HG02588 (cell line): ENCODE results near the gene RALGAPB.

ENCODE experiments used
- ATAC-seq: cut with Tn5 transposase; IDR thresholded peaks from one replicate; pipeline ENCODE4 v1.9.1; 2021; ENCODE audit warnings: mild to moderate bottlenecking, moderate library complexity; ENCODE audit not compliant: unreplicated experiment

RALGAPB gene

DNA sequence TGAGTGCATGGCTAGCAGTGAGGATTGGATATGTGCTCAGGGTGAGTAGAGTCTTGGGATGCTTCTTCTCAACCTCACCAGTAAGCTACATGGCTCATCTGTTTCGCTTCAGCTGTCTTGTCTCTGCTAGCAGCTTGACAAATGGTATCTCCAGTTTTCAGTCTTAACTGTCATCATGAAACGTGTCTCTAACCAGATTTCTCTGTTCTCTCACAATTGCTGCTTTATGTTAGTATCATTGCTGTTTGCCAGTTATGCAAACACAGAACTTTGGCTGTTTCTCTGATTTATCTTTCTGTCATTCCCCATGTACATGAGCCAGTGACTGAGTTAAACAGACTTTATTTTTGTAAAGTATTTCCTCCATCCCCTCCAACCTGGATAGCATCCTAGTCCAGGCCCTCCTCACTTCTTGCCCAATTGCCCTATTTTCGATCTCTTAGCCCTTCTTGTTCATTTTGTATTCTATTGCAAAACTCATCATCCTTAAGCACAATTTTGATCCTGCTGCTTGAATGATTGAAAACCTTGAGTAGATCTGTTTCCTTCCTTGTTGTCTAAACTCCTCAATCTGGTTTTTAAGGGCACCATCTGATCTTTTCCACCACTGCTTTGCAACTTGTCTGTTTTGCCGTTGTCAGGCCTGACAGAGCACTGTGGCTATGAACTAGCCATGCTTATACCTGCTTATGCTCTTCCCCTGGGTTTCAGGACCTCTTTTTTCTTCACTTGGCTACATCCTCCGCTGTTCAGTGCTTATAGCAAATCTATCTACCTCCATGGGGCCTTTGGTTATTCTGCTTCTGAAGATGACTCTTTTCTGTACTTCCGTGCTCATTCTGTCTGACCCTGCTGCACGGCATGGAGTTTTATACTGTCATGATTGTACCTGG, 70.6 kb downstream of the RALGAPB start:
- ATAC-seq, result no peak

DNA sequence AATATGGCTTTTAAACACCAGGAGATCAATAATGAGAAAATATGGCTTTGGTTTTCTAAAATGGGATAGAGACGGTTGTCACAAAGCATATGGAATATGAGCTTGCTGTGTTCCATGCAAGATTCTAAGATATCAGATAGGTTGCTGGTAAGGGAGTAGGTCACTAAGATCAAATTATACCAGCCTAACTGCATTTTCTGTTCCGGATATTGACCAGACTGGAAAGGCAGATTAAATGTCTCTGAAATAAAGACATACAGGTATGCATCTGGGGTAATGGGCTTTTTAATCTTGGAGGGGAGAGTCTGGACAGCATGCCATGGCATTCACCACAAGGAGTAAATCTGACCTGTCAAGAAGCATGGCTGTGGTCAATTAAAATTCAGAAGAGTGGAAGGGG, 73.1 kb downstream of the RALGAPB start:
- ATAC-seq, result no peak

DNA sequence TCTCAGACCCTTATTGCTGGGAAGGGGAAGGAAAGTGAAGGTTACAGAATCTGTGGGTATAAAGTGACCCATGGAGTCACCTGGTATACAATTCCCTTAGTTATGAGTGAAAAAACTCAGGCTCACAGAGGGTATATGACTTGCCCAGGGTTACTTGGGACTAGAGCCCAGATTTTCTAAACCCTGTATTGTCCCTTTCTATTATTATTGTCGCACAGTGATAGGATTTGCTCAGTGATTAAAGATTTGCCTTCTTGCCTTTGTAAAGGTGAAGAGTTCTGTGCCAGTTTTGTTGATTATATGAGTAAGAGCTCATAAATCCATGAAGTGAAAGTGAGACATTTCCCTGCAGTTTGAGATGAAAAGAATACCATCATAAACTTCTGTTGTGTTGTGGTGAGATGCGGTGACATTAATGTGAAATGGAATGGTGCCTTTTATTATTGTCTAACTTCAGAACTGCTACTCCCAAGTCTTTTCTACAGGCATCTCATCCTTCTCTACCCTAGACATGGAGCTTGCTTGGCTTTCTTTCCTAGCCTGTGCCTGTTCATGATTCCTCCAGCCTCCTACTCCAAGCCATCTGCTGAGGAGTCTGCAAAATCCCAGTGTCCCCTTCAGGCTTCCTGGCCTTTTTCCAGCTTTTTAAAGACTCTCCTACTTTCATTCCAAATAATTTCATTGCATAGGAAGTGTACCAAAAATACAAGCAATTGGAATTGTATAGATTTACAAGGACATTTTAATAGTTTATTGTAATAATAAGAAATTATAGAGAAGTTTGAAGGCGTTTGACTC, 74.8 kb downstream of the RALGAPB start:
- ATAC-seq, result no peak

DNA sequence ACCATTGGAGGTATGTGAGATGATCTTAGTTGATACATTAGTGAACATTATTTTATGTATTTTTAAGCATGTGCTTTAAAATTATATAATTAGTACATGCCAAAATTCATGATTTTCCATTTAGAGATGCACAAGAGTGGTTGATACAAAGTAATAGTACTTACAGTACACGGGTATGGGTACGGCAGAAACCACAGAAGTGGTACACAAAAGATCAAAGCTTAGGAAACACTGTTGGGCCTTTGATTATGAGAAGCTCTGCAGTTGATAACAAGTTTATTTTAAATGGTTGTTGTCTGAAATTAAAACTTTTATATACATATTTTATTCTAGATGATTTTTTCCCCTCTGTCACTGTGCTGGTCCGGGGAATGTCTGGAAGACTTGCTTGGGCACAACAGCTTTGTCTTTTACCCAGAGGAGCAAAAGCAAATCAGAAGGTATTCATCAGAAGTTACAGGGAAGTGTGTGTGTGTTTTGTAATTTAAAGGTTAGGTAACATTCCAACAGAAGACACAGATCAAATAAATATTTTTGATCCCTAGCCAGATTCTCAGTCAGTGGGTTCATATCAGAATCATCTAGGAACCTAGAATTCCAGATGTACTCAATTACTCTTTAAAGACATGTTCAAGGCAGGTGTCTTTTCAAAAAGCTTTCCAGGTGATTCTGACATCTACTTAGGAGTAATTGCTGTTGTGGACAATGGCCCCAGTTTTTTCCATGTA, 75.9 kb downstream of the RALGAPB start:
- no peak for ATAC-seq

DNA sequence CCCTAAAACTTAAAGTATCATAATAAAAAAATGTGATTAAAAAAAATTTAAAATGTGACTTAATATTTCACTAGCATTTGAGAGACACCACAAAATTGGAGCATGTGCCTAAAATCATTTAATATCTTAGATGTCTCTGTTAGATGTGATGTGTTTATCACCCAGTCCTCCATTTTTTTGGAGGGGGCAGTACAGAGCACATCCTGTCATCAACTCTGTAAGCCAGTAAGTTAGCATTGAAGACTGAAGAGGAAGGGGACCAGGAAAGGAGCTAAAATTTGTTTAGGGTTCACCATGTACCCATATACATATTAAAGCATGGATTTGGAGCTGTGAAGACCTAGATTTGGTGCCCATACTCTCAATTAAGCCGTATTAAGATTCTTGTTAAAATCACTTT, 77.6 kb downstream of the RALGAPB start:
- ATAC-seq, result no peak

DNA sequence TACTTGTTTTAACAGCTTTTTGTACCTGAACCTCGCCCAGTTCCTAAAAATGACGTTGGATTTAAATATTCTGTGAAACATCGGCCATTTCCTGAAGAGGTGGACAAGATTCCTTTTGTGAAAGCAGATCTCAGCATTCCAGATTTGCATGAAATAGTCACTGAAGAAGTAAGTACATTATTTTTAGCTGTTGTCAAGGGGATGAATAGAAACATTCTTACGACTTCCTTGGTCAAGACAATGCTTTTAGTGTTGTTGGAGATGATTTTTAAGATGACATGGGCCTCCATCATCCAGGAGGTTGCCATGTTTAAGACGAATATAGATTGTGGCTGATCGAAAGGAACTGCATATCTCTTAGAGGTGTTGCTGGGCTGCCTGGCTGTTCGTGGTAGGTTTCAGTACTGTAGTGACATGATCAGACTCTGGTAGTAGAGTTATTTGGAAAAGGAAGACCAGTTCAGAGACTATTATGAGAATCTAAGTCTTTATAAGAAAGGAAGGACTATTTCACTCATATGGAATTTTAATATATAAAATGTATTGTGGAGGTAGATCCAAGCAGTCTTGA, 78.5 kb downstream of the RALGAPB start:
- no peak for ATAC-seq

DNA sequence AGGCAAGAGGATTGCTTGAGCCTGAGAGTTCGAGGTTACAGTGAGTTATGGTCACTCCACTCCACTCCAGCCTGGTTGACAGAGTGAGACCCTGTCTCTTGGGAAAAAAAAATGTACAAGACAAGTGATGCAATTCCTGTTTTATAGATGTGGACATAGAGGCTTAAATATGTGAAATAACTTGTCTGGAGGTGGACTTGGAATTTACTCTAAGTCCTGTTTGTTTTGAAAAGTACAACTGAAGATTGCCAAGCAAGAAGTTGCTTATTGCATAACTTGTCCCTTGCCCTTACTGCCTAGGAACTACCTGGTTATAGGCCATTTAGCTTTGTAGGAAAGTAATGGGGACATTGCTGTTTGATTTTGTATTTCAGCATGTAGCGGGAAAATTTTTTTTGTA, 82.3 kb downstream of the RALGAPB start:
- no peak for ATAC-seq

DNA sequence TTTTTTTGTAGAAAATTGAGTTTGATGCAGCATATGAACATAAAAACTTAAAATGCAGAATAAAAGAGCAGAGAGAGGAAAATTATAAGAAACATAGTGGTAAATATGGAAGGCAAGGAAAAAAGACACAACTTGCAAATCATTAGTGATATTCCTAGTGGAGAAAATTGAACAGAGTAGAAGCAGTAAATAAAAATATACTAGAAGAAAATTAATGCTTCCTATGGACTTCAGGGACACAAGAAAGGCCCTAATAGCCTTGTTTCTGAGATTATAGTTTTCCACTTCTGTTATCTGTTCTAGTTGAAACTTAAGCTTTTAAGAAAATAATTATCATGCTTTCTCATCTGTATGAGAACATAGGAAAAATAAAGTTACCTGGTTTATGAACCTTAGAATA, 82.8 kb downstream of the RALGAPB start:
- ATAC-seq, result no peak

DNA sequence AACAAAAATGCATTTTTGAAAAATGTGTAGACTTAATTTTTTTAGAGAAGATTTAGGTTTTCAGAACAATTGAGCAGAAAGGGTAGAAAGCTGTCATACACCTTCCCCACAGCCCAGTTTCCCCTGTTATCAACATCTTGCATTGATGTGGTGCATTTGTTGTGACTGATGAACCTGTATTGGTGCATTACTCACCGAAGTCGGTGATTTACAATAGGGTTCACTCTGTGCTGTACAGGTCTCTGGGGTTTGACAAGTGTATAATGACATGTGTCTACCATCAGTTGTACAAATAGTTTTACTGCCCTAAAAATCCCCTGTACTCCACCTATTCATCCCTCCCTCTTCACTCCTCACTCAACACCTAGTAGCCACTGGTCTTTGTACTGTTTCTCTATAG, 84.5 kb downstream of the RALGAPB start:
- ATAC-seq, result no peak

DNA sequence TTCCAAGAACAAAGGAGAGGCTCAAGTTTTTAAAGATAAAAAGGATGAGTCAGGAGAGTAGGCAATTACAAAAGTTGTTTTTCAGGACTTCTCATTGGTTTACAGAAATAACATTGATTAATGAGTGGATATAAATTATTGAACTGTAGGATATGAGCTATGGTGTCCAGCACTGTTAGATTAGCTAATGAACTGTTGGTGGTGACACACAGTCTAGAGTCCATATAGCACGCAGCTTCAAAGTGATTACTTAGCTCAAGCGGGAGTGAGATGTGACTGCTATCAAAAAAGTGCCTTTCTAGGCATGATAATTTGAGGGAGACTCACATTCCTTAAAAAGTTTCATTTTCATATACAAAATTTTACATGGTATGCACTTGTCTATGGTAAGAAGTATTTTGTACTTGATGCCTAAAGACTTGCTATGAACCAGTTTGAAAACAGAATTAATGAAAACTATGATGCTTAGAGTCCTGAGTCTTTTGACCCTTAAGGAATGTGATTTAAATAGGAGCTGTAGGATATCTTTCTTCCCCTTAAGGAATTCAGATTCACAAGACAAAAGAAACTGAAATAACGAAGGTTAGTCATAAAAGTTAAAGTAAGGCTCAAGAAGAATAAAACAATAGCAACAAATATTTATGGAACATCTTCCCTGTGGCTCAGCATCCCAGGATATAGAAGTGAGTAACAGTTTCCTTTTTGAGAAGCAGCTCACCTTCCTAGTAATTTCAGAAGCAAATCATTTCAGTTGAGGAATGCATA, 86.1 kb downstream of the RALGAPB start:
- ATAC-seq, result no peak

DNA sequence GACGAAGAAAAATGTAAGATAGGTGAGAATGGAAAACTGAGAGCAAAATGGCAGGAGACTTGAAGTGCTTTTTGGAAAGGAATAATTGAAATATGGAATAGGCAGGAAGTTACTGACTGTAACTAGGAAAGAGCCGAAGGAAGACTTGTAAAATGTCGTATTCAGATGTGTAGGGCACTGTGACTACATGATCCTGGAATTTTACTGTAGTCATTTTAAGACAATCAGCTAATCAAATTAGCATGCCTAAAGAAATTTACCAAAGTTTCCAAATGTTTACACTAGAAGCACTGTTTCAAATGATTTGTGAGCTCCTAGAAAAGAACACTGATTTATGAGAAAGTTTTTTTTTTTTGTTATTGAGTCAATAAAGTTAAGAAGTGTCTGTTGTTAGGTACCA, 87.1 kb downstream of the RALGAPB start:
- no peak for ATAC-seq

DNA sequence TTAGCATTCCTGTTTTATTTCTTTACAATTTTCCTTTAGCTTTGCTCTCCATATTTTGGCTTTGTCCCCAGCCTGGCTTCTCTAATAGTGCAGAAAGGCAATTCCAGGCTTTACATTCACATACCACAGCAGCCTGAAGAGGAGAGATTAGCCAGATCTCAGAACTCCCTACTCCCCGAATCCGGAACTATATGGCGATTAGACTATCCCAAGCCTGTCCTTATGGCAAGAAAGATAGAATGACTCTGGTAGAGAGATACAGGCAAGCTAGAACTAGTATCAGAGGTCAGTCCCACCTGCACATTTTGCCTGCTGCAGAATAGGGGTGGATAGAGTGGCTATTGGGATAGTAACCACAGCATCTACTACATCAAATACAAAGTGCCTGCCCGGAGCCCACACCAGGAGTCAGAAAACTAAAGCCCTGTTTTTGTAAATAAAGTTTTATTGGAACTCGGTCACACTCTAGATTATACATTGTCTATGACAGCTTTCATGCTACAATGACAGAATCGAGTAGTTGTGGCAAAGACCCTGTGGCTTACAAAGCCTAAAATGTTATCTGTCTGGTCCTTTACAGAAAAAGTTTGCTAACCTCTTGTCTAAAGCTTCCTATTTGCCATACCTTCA, 91.3 kb downstream of the RALGAPB start:
- ATAC-seq, result no peak

DNA sequence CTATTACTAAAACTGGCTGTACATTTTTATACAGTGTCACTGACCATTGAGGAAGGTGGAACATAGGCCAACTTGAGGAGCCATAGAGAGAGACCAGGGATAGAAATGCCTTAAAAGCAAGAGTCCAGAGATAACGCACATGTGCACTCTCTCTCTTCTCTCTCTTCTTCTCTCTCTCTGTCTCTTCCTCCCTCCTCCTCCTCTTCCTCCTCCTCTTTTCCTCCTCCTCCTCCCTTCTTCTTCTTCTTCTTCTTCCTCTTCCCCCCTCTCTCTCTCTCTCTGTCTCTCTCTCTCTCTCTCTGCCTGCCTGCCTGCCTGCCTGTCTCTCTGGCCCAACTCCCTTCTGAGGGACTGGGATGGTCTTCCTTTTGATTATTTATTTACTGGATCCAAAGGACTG, 92.0 kb downstream of the RALGAPB start:
- no peak for ATAC-seq

DNA sequence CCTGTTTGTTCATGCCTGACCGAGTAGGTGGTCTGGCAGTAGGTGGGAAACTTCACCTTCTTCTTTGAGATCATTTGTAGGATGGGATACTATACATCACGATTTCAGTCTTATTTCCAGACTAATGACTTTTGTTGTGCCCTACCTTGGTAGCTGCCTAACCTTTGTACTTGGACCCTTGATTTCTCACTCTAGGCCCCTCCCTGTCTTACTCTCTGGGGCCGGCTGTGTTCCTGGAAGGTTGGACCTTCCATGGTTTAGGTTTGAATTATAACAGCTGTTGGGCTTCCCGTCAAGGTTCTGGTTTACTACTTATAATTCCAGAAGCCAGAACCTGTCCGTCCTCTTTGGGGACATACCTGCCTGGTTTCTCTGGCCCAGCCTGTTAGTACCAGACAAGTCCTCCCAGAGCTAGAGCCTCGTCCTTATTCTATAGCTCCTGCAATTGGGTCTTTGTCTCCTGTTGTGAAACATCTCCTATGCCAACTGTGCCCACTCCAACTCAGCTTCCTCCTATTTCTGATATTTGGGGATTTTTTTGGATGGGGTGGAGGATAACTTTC, 93.5 kb downstream of the RALGAPB start:
- ATAC-seq, result no peak

DNA sequence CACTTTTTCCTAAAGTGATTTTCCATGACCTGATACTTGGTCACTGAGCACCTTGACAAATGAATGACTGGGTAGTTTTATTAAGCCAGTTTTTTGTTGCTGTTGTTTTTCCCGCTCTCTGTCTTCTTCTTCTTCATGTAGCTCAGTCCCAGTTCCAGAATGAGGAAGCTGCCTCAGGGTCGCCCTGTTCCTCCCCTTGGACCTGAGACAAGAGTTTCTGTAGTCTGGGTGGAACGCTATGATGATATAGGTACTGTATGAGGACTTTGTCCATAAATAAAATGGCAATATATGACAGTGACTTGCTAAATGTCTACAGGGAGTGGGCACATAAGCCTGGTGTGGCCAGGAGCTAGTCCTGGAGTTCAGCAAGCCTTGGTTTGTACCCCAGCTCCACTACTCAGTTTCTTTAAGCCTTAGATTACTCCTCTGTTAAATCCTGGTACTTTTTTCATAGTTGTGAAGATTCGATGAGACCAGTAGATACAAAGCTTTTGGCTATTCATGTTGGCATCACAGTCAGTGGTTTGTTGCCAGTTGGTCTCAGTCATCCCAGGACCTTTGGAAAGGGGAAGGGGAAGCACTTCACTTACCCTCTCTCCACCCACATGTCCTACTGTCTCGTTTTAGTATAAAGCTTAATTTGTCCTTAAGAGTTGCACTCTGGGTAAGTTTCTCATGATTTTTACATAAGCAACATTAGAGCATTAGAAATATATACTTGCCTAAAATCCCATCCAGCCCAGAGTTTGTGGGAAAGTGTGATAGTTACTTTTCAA, 97.3 kb downstream of the RALGAPB start:
- no peak for ATAC-seq

DNA sequence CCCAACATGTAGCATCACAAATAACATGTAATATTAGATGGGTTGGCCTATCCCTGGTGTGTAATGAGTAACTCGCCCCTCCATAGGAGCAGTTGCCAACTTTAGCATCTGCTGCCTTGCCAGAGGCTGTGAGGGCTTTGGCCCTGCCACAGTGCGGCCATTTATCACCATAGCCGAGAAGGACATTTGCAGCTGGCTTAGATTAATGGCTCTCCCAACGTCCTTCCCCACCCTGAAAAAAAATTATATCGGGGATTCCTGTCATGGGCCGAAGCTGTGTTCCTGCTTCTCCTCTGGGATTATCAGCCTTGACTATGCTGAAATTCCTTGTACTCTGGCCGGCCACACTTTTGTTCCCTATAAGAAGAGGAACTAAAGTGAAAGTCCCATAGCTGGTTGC, 100.8 kb downstream of the RALGAPB start:
- ATAC-seq, result no peak

DNA sequence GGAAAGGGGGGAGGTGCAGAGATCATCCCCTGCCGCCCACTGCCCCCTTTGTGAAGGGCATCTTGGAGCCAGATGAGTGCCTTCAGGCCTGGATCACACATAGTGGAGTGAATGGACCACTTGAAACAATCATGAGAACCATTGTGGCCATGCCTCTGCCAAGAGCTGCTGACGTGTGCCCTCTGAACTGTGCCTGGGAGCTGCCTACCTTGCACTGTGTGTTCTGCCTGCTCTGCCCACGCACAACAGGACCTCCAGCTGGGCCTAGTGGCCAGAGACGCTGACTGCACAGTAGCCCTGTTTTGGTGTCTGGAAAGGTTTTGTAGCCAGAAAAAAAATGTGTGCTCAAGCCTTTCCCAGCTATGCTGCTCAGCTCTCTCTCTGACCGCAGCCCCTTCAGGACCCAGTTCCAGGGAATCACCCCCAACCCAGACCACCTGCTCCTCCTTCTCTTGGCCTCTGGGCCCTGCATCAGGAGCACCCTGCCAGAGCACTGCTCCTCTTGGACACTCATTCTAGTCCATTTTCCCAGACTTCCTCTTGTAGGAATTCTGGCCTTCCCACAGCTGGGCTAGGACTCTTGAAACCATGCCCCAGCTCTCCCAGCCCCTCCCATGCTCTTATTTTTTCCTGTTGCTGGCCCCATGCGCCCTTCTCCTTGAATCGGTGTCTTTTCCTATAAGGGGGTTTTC, 106.7 kb downstream of the RALGAPB start:
- no peak for ATAC-seq

DNA sequence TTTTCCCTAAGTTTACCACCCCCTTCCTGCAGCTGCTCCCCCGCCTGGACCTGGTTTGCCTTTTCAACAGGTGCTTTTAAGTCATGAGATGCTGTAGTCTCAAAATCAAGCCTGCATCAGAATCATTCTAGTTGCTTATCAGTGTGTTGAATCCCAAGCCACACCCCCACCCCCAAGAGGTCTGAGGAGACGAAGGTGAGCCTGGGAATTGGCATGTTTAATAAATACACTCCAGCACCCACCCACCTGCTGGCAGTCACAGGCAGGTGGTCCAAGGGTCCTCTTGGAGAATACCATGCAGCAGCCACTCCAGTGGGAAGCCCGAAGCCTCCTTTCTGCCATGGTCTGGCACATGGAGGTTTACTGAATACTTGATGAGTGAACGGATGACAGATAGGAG, 107.3 kb downstream of the RALGAPB start:
- no peak for ATAC-seq
